Activated T-cell treated with anti-CD3 and anti-CD28 coated beads for 1 hour (primary cell): ENCODE data around the gene OXCT1.
"Not testable (repeated sequence)": the region's sequence is repeated elsewhere in the genome, so short reads cannot be mapped to it uniquely, and the experiment has no call there.

ENCODE experiments used
- DNase-seq: peaks from one replicate; pipeline ENCODE4 v3.0.0-alpha.2; 2020; ENCODE audit warnings: low read depth

Gene OXCT1

GRCh38 chr5:41874512-41875060 lies 4.4 kb upstream of the OXCT1 start:
- DNase-seq = no peak

- DNase-seq = no peak
Measured at GRCh38 chr5:41871852-41872251, 1.6 kb upstream of the OXCT1 start.

GRCh38 chr5:41870627-41871048 lies 413 bp upstream of the OXCT1 start:
- DNase-seq = no peak

GRCh38 chr5:41869151-41869723 lies 988 bp downstream of the OXCT1 start:
- DNase-seq = no peak

- DNase-seq = no peak
Measured at GRCh38 chr5:41863871-41864486, 6.2 kb downstream of the OXCT1 start.

- DNase-seq = no peak
Measured at GRCh38 chr5:41858890-41859289, 11.3 kb downstream of the OXCT1 start.

- DNase-seq = no peak
Measured at GRCh38 chr5:41857989-41858388, 12.2 kb downstream of the OXCT1 start.

- peak; percentile 24 for DNase-seq
Measured at GRCh38 chr5:41856644-41857491, 13.4 kb downstream of the OXCT1 start.

- no peak for DNase-seq
Measured at GRCh38 chr5:41852293-41852692, 17.9 kb downstream of the OXCT1 start.

- no peak for DNase-seq
Measured at GRCh38 chr5:41851116-41851515, 19.1 kb downstream of the OXCT1 start.

GRCh38 chr5:41848983-41849382 lies 21.2 kb downstream of the OXCT1 start:
- DNase-seq = no peak

- not testable (repeated sequence) for DNase-seq
Measured at GRCh38 chr5:41845751-41846150, 24.5 kb downstream of the OXCT1 start.

- no peak for DNase-seq
Measured at GRCh38 chr5:41844502-41844901, 25.7 kb downstream of the OXCT1 start.

GRCh38 chr5:41843456-41844370 lies 26.5 kb downstream of the OXCT1 start:
- no peak for DNase-seq

- no peak for DNase-seq
Measured at GRCh38 chr5:41842777-41843176, 27.4 kb downstream of the OXCT1 start.

- DNase-seq = no peak
Measured at GRCh38 chr5:41841325-41841724, 28.9 kb downstream of the OXCT1 start.

GRCh38 chr5:41840251-41840650 lies 30.0 kb downstream of the OXCT1 start:
- DNase-seq = no peak

GRCh38 chr5:41837793-41838192 lies 32.4 kb downstream of the OXCT1 start:
- no peak for DNase-seq

GRCh38 chr5:41835645-41836044 lies 34.6 kb downstream of the OXCT1 start:
- no peak for DNase-seq

- no peak for DNase-seq
Measured at GRCh38 chr5:41834506-41834905, 35.7 kb downstream of the OXCT1 start.

GRCh38 chr5:41832430-41832829 lies 37.8 kb downstream of the OXCT1 start:
- DNase-seq = no peak

GRCh38 chr5:41831155-41831554 lies 39.1 kb downstream of the OXCT1 start:
- no peak for DNase-seq
